ENCODE results near the gene TEX50.
"Not testable (repeated sequence)": the region's sequence is repeated elsewhere in the genome, so short reads cannot be mapped to it uniquely, and the experiment has no call there.

TEX50 gene, protein sequence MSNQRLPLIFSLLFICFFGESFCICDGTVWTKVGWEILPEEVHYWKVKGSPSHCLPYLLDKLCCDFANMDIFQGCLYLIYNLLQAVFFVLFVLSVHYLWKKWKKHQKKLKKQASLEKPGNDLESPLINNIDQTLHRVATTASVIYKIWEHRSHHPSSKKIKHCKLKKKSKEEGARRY

GRCh38 chr1:173635116-173635515 lies at the start of gene TEX50:
TSS of gene TEX50 (plus strand) at chr1:173635338. CDS start at chr1:173635522, 184 bp downstream.
- no peak for DNase-seq

DNA sequence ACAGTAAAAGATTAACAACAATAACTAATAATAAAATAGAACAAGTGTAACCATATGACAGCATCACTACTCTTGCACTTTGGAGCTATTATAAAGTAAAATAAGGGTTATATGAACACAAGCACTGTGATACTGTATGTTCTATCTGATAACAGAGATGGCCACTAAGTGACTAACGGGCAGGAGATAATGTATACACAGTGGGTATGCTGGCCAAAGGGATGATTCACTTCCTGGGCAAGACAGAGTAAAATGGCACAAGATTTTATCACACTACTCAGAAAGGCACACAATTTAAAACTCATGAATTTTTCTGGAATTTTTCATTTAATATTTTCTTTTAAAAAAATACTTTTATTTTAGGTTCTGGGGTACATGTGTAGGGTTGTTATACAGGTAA lies 44.6 kb upstream of the TEX50 start:
- DNase-seq = no peak

DNA sequence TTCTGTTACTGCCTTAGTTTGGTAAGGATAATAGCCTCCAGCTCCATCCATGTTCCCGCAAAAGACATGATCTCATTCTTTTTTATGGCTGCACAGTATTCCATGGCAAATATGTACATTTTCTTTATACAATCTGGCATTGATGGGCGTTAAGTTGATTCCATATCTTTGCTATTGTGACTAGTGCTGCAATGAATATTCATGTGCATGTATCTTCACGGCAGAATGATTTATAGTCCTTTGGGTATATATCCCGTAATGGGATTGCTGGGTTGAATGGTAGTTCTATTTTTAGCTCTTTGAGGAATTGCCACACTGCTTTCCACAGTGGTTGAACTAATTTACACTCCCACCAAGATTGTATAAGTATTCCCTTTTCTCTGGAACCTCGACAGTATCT lies 44.0 kb upstream of the TEX50 start:
- DNase-seq = not testable (repeated sequence)

- DNase-seq = no peak
Observed at GRCh38 chr1:173596097-173596825, 38.9 kb upstream of the TEX50 start.

DNA sequence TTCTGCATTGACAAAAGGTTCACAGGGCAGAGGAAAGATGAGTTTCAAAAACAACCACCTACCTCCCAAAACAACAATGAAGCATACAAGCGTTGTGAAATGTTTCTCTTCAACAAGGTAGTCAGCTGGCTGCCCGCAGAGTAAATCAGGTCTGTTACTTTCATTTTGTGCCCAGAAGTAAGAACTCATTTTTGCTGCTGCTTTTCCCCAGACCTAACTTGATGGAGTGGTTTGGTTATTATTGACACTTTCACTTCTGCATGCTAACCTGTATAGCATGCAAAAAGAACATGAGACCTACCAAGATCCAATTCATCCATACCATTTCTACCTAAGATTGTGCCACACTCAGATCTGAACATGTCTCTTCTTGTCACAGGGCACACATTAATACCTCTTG lies 33.5 kb upstream of the TEX50 start:
- DNase-seq = no peak

- no peak for DNase-seq
Observed at GRCh38 chr1:173603056-173603591, 32.0 kb upstream of the TEX50 start, which contains the start of gene SLC9C2. TSS of gene SLC9C2 (minus strand) at chr1:173603072. CDS start at chr1:173601776, 1,296 bp downstream.

DNA sequence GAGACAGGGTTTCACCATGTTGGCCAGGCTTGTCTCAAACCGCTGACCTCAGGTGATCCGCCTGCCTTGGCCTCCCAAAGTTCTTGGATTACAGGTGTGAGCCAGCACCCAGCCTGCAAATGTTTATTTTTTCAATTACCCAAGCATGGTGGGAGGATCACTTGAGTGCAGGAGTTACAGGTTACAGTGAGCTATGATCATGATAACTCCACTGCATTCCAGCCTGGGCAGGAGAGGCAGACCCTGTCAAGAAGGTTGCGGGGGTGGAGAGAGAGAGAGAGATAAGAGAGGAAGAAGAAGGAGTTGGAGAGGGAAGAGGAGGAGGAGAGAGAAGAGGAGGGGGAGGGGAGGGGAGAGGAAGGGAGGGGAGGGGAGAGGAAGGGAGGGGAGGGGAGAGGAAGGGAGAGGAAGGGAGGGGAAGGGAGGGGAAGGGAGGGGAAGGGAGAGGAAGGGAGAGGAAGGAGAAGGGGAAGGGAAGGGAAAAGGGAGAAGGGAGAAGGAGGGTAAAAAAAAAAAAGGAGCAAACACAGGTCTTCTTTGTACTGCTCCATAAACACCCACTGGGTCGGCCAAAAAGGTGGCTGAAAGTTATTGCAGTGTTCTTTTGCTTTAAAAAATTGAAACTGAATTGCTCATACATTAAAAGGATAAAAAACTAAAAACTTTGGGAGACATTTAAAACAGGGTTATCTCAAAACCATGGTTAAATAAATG lies 26.5 kb upstream of the TEX50 start:
- no peak for DNase-seq

GRCh38 chr1:173613086-173613485 lies 22.1 kb upstream of the TEX50 start:
- not testable (repeated sequence) for DNase-seq

GRCh38 chr1:173616859-173617258 lies 18.3 kb upstream of the TEX50 start:
- no peak for DNase-seq

- no peak for DNase-seq
Observed at GRCh38 chr1:173627269-173627668, 7.9 kb upstream of the TEX50 start.

GRCh38 chr1:173628888-173629287 lies 6.2 kb upstream of the TEX50 start:
- DNase-seq = no peak

- not testable (repeated sequence) for DNase-seq
Observed at GRCh38 chr1:173637236-173638042, 2.3 kb downstream of the TEX50 start.

DNA sequence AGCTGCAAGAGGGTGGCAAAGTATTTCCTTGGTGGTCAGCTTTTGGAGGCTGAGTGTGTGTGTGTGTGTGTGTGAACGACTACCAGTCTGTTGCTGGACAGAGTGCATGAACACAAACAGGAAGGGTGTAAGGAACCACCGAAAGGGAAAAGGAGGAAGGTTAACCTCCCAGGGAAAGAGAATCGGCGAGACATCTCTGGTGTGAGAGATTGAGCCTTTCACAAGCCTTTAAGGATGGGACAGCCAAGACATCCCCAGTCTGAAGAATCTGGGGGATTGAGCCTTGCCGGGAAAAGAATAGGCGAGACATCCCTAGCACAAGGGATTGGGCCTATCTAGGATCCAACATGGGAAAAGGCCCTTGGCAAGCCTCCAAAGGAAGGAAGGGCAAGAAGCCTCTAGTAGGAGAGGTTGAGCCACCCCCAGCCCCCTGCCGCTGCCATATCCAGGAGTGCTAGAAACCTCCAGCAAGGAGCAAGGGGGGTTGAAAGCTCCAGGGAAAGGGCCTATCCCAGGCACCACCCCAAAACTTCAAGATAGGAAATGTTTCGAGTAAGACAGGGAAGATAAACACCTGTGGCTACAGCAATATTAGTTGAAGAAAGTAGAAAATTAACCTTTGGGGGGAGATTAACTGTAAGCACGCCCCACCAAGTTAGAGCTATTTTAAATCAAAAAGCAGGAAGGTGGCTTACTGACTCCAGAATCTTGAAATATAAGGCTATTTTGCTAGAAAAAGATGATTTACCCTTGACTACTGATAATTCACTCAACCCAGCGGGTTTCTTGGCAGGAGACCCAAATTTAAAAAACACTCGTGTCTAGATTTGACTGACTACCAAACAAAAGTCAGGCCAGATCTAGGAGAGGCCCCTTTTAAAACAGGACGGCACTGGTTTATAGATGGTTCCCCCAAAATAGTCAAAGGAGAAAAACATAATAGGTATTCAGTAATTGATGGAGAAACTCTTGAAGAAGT lies 3.2 kb downstream of the TEX50 start:
- no peak for DNase-seq

DNA sequence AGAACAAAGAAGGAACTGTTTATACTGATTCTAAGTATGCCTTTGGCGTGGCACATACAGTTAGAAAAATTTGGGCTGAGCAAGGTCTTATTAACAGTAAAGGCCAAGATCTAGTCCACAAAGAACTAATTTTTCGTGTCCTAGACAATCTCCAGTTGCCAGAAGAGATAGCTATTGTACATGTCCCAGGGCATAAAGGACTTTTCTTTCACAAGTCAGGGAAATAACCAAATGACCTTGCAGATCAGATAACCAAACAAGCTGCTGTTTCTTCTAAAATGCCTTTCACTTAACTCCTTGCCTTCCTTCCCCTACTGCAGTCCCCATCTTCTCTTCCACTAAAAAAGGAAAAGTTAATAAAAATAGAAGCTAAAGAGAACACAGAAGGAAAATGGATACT lies 4.0 kb downstream of the TEX50 start:
- DNase-seq = no peak

- not testable (repeated sequence) for DNase-seq
Observed at GRCh38 chr1:173642450-173643139, 7.5 kb downstream of the TEX50 start.

DNA sequence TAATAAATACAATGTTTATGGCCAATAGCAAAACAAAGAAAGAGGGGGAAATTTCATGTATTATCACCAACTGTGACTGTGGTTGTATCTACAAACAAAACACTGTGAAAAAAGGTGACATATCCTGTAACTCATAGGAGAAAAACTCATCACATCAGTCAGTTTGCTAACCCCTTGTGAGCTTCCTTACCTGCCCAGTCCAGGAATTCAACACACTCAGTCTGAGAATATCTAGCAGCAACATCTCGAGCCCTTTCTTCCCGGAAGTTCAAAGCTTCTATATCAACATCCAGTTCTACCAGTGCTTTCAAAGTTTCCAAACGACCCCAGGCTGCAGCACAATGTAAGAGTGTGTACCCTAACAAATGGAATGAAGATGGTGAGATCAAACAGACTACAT lies 11.5 kb downstream of the TEX50 start:
- DNase-seq = no peak

- DNase-seq = no peak
Observed at GRCh38 chr1:173648880-173649605, 13.9 kb downstream of the TEX50 start.

DNA sequence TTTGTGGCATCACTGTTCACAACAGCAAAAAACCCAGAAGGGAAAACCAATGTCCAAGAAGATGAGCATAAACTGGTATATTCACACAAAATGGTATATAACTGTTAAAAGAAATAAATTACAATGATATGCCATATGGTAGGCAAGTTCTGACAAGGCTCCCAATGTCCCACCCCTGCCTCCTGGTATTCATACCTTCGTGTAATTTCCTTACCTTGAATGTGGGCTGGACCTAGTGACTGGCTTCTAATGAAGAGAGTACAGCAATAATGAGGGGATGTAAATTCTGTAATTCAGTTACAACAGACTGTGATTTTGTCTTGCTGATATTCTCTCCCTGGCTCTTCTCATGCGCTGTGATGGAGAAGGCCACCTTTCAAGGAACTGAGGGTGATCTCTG lies 25.2 kb downstream of the TEX50 start:
- no peak for DNase-seq

- no peak for DNase-seq
Observed at GRCh38 chr1:173661271-173661670, 26.1 kb downstream of the TEX50 start.

DNA sequence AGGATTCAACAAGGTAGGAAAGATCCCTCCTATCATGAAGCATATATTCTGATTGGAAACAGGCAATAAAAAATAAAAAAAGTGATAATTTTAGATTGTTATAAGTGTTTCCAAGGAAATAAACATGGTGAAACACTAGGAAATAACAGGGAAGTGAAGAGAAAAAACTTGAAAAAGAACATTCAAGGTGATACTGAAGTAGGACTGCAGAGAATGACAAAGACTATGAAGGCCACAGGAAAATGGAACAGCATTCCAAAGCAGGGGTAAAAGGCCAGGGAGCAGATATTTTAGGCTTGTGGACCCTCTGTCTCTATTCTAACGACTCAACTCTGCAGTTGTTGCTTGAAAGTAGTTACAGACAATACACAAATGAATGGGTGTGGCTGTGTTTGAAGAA lies 26.6 kb downstream of the TEX50 start:
- no peak for DNase-seq
